GM12878 (cell line): ENCODE measurements around the gene RAPGEF4. TPM values are rescaled to one million over a fixed set of nuclear protein-coding genes. Genes with fewer than 3 reads are reported as not detected.

Experiments
- ATAC-seq: fragments of 200-7000 bp; cut with Tn5 transposase; 3 replicates; pipeline ENCODE4 v1.9.1; 2020; ENCODE audit warnings: mild to moderate bottlenecking, moderate library complexity
- BruUV-seq: library from RNA; stranded (reverse); fragments of 400-500 nt; replicated peaks from 2 replicates; lab custom pipeline; 2021; lab: Mats Ljungman, UMichigan
- CTCF ChIA-PET: fragments of 300-600 bp; sonication (Branson Sonifier 250); formaldehyde crosslinking; extraction: SDS; loops from one replicate; lab custom pipeline; 2021; ENCODE audit warnings: inconsistent platforms; lab: Yijun Ruan, JAX
- POLR2A ChIA-PET: fragments of 350-600 bp; formaldehyde crosslinking; extraction: SDS; loops from one replicate; lab custom pipeline; 2021; ENCODE audit warnings: inconsistent platforms; lab: Charles Lee
- RAD21 ChIA-PET: fragments of 300-600 bp; sonication (Branson Sonifier 250); formaldehyde crosslinking; loops from one replicate; lab custom pipeline; 2023; ENCODE audit warnings: antibody characterized with exemption; ENCODE audit not compliant: unreplicated experiment; lab: Charles Lee
- SMC1A ChIA-PET: fragments of 300-600 bp; sonication (Branson Sonifier 250); formaldehyde crosslinking; loops from one replicate; lab custom pipeline; 2023; ENCODE audit not compliant: unreplicated experiment, uncharacterized antibody; lab: Charles Lee
- DNase-seq: peaks from one replicate; pipeline ENCODE4 v3.0.0-alpha.2; 2011; ENCODE audit warnings: low read depth, low spot score
- FAIRE-seq: peaks from 3 replicates; lab custom pipeline; 2011; peaks lifted over from hg19 to GRCh38; lab: Jason Lieb, UNC
- H2AFZ ChIP-seq: 2 replicates; pipeline ENCODE4 v1.6.0; 2011; ENCODE audit warnings: low read depth, low read length, control low read depth; ENCODE audit not compliant: control insufficient read depth
- H3K27ac ChIP-seq: 2 replicates; pipeline ENCODE4 v1.5.1; 2011; ENCODE audit warnings: control low read depth; ENCODE audit not compliant: control insufficient read depth, insufficient read depth
- H3K27me3 ChIP-seq, 2 experiments: replicated peaks in 1 of 2; 2 replicates each; pipeline versions ENCODE4 v1.6.0 to v1.6.1; 2011; ENCODE audit warnings: low read length in 1 of 2; ENCODE audit not compliant: control insufficient read depth in 2 of 2, insufficient read depth in 2 of 2
- H3K36me3 ChIP-seq, 2 experiments: 2 replicates each; pipeline ENCODE4 v1.5.1; 2011; ENCODE audit warnings: low read length in 1 of 2; ENCODE audit not compliant: control insufficient read depth in 2 of 2, insufficient read depth in 2 of 2
- H3K4me1 ChIP-seq: 2 replicates; pipeline ENCODE4 v1.6.1; 2011; ENCODE audit warnings: mild to moderate bottlenecking, low read length, moderate library complexity, mixed read lengths; ENCODE audit not compliant: control insufficient read depth, insufficient read depth
- H3K4me2 ChIP-seq: 2 replicates; pipeline ENCODE4 v1.6.0; 2011; ENCODE audit warnings: control low read depth; ENCODE audit not compliant: control insufficient read depth, insufficient read depth
- H3K4me3 ChIP-seq: fragments of 200-600 bp; sonication (generic); 2 replicates; pipeline ENCODE4 v1.5.1; 2016
- H3K79me2 ChIP-seq: 2 replicates; pipeline ENCODE4 v1.6.0; 2011; ENCODE audit warnings: low read length; ENCODE audit not compliant: control insufficient read depth, insufficient read depth
- H3K9ac ChIP-seq: 2 replicates; pipeline ENCODE4 v1.8.0; 2011; ENCODE audit warnings: low read length, control low read depth, mixed read lengths; ENCODE audit not compliant: control insufficient read depth, insufficient read depth
- H3K9me3 ChIP-seq: replicated peaks from 3 replicates; pipeline ENCODE4 v1.5.1; 2011; ENCODE audit warnings: mild to moderate bottlenecking, low read length; ENCODE audit not compliant: control insufficient read depth, insufficient read depth
- H4K20me1 ChIP-seq: 2 replicates; pipeline ENCODE4 v1.6.0; 2011; ENCODE audit not compliant: control insufficient read depth, insufficient read depth
- E2F4 ChIP-seq: IDR thresholded peaks from 2 replicates; pipeline ENCODE4 v1.6.1; 2012; ENCODE audit warnings: low read depth, low read length, improper control_type of control experiment
- IRF3 ChIP-seq: fragments of 450-650 bp; IDR thresholded peaks from 2 replicates; pipeline ENCODE4 v1.6.1; 2014; ENCODE audit warnings: mild to moderate bottlenecking
- MEF2B ChIP-seq: fragments of 450-650 bp; IDR thresholded peaks from 2 replicates; pipeline ENCODE4 v1.6.1; 2018; ENCODE audit warnings: mild to moderate bottlenecking, moderate library complexity; ENCODE audit not compliant: partially characterized antibody, poor library complexity, severe bottlenecking
- MTA2 ChIP-seq: fragments of 450-650 bp; IDR thresholded peaks from 2 replicates; pipeline ENCODE4 v1.6.1; 2016; ENCODE audit warnings: low read depth, mild to moderate bottlenecking, moderate library complexity
- NFIC ChIP-seq: IDR thresholded peaks from 2 replicates; pipeline ENCODE4 v1.6.1; 2012; ENCODE audit warnings: low read depth, mild to moderate bottlenecking, inconsistent platforms, low read length, moderate library complexity
- NR2F1 ChIP-seq: fragments of 450-650 bp; conservative IDR thresholded peaks from 2 replicates; pipeline ENCODE4 v1.6.1; 2017; ENCODE audit warnings: mild to moderate bottlenecking
- PAX5 ChIP-seq: IDR thresholded peaks from 2 replicates; pipeline ENCODE4 v1.6.1; 2011; ENCODE audit warnings: low read depth, low read length, borderline replicate concordance
- RAD51 ChIP-seq: fragments of 450-650 bp; IDR thresholded peaks from 2 replicates; pipeline ENCODE4 v1.6.1; 2016; ENCODE audit warnings: moderate library complexity, mild to moderate bottlenecking, inconsistent platforms
- STAT1 ChIP-seq: fragments of 450-650 bp; conservative IDR thresholded peaks from 2 replicates; pipeline ENCODE4 v1.6.1; 2014; ENCODE audit warnings: antibody characterized with exemption, mild to moderate bottlenecking
- TBL1XR1 ChIP-seq: IDR thresholded peaks from 2 replicates; pipeline ENCODE4 v1.6.1; 2012; ENCODE audit warnings: low read depth, low read length, improper control_type of control experiment
- ZNF592 ChIP-seq: fragments of 450-650 bp; IDR thresholded peaks from 2 replicates; pipeline ENCODE4 v1.6.1; 2017; ENCODE audit warnings: mild to moderate bottlenecking, moderate library complexity
- WGBS: methylation state at CpG from one replicate; pipeline ENCODE4 v1.1.6; 2016; ENCODE audit warnings: low lambda C conversion rate; ENCODE audit not compliant: insufficient replicate concordance, insufficient coverage; ENCODE audit errors: missing lambda C conversion rate; 5-methylcytosine and 5-hydroxymethylcytosine counted together
- in situ Hi-C: fragments of 300-500 bp; cut with MboI; formaldehyde crosslinking; loops from 9 replicates; pipeline ENCODE4 v1.14.3; 2018; ENCODE audit warnings: mixed read lengths
- intact Hi-C: fragments of 100-400 bp; cut with micrococcal nuclease; formaldehyde crosslinking; loops from one replicate; pipeline ENCODE4 v1.14.2; 2022; ENCODE audit not compliant: unreplicated experiment
- polyA plus RNA-seq, 11 experiments: library from polyadenylated mRNA; depleted of rRNA in 4 of 11; unstranded in 6 of 11; stranded (reverse) in 5 of 11; fragments of >200 nt; fragmentation: Nextera tagmentation in 4 of 11; fragmentation: Illumina TruSeq in 1 of 11; extraction: Ambion mirVana in 4 of 11; extraction: Trizol in 1 of 11; gene quantifications; 1 replicate in 1 of 11; 2 replicates in 10 of 11; pipeline versions ENCODE4 v1.2.1 to v1.2.3, GENCODE V29; 2011 to 2016; ENCODE audit warnings: inconsistent platforms in 2 of 11, missing spikeins in 2 of 11, low read depth in 1 of 11
- total RNA-seq, 4 experiments: library from RNA; depleted of rRNA in 3 of 4; stranded (reverse); fragments of >200 nt in 3 of 4; fragmentation: Illumina TruSeq in 1 of 4; extraction: Trizol in 1 of 4; gene quantifications; 2 replicates each; pipeline versions ENCODE4 v1.2.1 to v1.2.3, GENCODE V29; 2013 to 2021

Gene RAPGEF4
- total and polyA plus RNA-seq, 10 of the 15 experiments (the other 5 are each of a cell fraction or from before 2014, with no cell fraction given): 0.18 TPM; not detected in 8

- CTCF ChIA-PET: no interaction called here
- WGBS: 29% methylated on average over 7 of the region's 7 CpGs
- H3K79me2 ChIP-seq: no peaks in the 10 kb centered on the region
- BruUV-seq: no TSS peak
- H3K4me1 ChIP-seq: no peaks in the 10 kb centered on the region
- ATAC-seq: no peak
- intact Hi-C loops: no loop called here
- RAD21 ChIA-PET: no interaction called here
- SMC1A ChIA-PET: no interaction called here
- POLR2A ChIA-PET: no interaction called here
- FAIRE-seq: no peak
- no peak for TF ChIP-seq TBL1XR1
- TF ChIP-seq, all 136 proteins: peak for 0
- H3K4me2 ChIP-seq: no peak overlapping the region
- H2AFZ ChIP-seq: no peak overlapping the region
- DNase-seq: no peak
- no peaks in the 10 kb centered on the region for H3K9me3 ChIP-seq
- no peak overlapping the region for H3K9ac ChIP-seq
- H3K27me3 ChIP-seq: peaks cover 4% of the 10 kb centered on the region in 2 experiments; a peak in 3 of 4 replicates
- no peaks in the 10 kb centered on the region for H4K20me1 ChIP-seq
- H3K27ac ChIP-seq: no peak overlapping the region
- in situ Hi-C loops: no loop called here
- no peak overlapping the region for H3K4me3 ChIP-seq
- no peaks in the 10 kb centered on the region for H3K36me3 ChIP-seq
These were observed 159.2 kb downstream of the RAPGEF4 start for GRCh38 chr2:172894689-172895387.

- H2AFZ ChIP-seq: no peak overlapping the region
- H3K79me2 ChIP-seq: no peaks in the 10 kb centered on the region
- no peak overlapping the region for H3K4me2 ChIP-seq
- RAD21 ChIA-PET: no interaction called here
- peaks cover 4% of the 10 kb centered on the region in 2 experiments; a peak in 3 of 4 replicates for H3K27me3 ChIP-seq
- H3K9me3 ChIP-seq: no peaks in the 10 kb centered on the region
- H3K4me1 ChIP-seq: no peaks in the 10 kb centered on the region
- CTCF ChIA-PET: no interaction called here
- no peak for ATAC-seq
- H4K20me1 ChIP-seq: no peaks in the 10 kb centered on the region
- no peak for DNase-seq
- in situ Hi-C loops: no loop called here
- H3K4me3 ChIP-seq: no peak overlapping the region
- WGBS: 54% methylated on average over 4 of the region's 4 CpGs
- FAIRE-seq: no peak
- BruUV-seq: no TSS peak
- SMC1A ChIA-PET: no interaction called here
- POLR2A ChIA-PET: no interaction called here
- H3K36me3 ChIP-seq: no peaks in the 10 kb centered on the region
- intact Hi-C loops: no loop called here
- no peak overlapping the region for H3K9ac ChIP-seq
- no peak overlapping the region for H3K27ac ChIP-seq
- TF ChIP-seq STAT1: no peak
- no peak for TF ChIP-seq NFIC
- no peak for TF ChIP-seq E2F4
- no peak for TF ChIP-seq MTA2
- TF ChIP-seq RAD51: no peak
- no peak for TF ChIP-seq MEF2B
- TF ChIP-seq PAX5: no peak
- TF ChIP-seq IRF3: no peak
- no peak for TF ChIP-seq ZNF592
- no peak for TF ChIP-seq NR2F1
These were observed 161.0 kb downstream of the RAPGEF4 start for GRCh38 chr2:172896661-172897081.
